HL-60 (cell line): ENCODE results near the gene POLR2H.
"Not testable (repeated sequence)": the region's sequence is repeated elsewhere in the genome, so short reads cannot be mapped to it uniquely, and the experiment has no call there.

Source experiments
- DNase-seq, 2 experiments: peaks; one replicate each; pipeline ENCODE4 v3.0.0-alpha.2; 2010 to 2020; ENCODE audit warnings: low read depth in 1 of 2, low spot score in 1 of 2
- H3K27ac ChIP-seq: fragments of 250-450 bp; sonication (Bioruptor Pico); replicated peaks from 2 replicates; pipeline ENCODE4 v1.5.1; 2020; ENCODE audit warnings: mild to moderate bottlenecking, moderate library complexity
- H3K27me3 ChIP-seq: fragments of 250-450 bp; sonication (Bioruptor Pico); 2 replicates; pipeline ENCODE4 v1.5.1; 2021; ENCODE audit warnings: mild to moderate bottlenecking, moderate library complexity; ENCODE audit not compliant: insufficient read depth, poor library complexity, severe bottlenecking
- H3K4me3 ChIP-seq: replicated peaks from 2 replicates; pipeline ENCODE4 v1.5.1; 2011; ENCODE audit warnings: mild to moderate bottlenecking, control low read depth, low read length; ENCODE audit not compliant: insufficient read depth
- CTCF ChIP-seq: IDR thresholded peaks from one replicate; pipeline ENCODE4 v1.5.1; 2011; ENCODE audit warnings: low read length, control low read depth, inconsistent platforms; ENCODE audit not compliant: insufficient read depth
- GABPA ChIP-seq: IDR thresholded peaks from 2 replicates; pipeline ENCODE4 v1.6.1; 2012; ENCODE audit warnings: low read depth
- POLR2AphosphoS5 ChIP-seq: IDR thresholded peaks from 2 replicates; pipeline ENCODE4 v1.6.1; 2012; ENCODE audit warnings: low read depth
- REST ChIP-seq: IDR thresholded peaks from 2 replicates; pipeline ENCODE4 v1.6.1; 2012; ENCODE audit warnings: low read depth; ENCODE audit not compliant: insufficient replicate concordance
- SPI1 ChIP-seq: IDR thresholded peaks from 2 replicates; pipeline ENCODE4 v1.6.1; 2012; ENCODE audit warnings: low read depth, mild to moderate bottlenecking, borderline replicate concordance

POLR2H gene

GRCh38 chr3:184339001-184339400 is 22.5 kb upstream of the POLR2H start:
- Histone ChIP-seq H3K4me3 (no peak overlapping the region), H3K27me3 (no peaks in the 10 kb centered on the region), H3K27ac (no peak overlapping the region)
- DNase-seq, result no peak
- TF ChIP-seq REST (no peak), CTCF (no peak), GABPA (no peak), SPI1 (no peak), POLR2AphosphoS5 (no peak)

DNA sequence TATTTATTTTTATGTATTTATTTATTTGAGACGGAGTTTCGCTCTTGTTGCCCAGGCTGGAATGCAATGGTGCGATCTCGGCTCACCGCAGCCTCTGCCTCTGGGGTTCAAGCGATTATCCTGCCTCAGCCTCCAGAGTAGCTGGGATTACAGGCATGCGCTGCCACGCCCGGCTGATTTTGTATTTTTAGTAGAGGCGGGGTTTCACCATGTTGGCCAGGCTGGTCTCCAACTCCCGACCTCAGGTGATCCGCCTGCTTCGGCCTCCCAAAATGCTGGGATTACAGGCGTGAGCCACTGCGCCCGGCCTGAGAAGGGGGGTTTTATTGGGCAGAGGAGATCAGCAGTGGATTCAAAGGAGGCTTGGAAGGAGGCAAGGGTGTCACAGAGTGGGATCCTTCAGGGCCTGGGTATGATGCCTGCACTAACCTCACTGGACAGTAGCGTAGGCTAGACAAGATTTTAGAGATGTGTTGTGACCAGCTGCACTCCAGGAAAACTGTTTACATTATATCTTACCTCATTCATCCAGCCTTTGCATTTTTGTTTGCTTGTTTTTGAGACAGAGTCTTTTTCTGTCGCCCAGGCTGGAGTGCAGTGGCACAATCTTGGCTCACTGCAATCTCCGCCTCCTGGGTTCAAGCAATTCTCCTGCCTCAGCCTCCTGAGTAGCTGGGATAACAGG is 21.9 kb upstream of the POLR2H start:
- H3K4me3 ChIP-seq, H3K27me3 ChIP-seq, DNase-seq, H3K27ac ChIP-seq: not testable (repeated sequence)

GRCh38 chr3:184341925-184342324 is 19.6 kb upstream of the POLR2H start:
- Histone ChIP-seq H3K4me3 (no peak overlapping the region), H3K27me3 (no peaks in the 10 kb centered on the region), H3K27ac (no peak overlapping the region)
- DNase-seq, result no peak
- TF ChIP-seq SPI1 (no peak), POLR2AphosphoS5 (no peak), CTCF (no peak), GABPA (no peak), REST (no peak)

DNA sequence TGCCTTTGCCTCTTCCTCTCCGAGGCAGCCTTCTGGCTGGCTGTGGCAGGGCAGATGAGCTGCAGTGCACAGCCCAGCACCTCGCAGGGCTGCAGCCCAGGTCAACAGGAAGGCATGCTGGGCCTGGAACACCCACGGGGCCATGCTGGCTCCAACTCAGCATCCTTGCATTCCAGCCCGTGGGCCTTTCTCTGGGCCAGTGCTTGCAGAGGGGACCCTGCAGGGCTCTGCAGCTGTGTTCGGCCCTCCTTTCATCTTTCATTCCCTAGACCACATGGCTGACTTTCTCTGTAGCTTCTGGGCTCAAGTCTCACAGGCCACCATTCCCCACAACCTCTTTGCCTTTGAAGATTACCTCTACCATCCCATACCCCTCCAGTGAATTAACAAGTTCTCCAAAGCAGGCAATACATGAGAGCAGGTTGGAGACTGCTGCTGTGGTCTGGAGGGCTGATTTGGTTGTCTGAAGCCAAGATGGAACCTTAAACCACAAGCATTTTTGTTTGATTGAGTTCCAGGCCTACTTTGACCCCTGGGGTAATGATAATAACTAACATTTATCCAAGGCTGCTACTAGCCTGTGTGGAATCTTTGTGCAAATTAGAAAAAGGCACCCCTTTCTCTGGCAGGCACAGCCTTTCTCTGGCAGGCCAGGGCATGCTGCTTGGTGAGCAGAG is 18.2 kb upstream of the POLR2H start:
- Histone ChIP-seq H3K27ac (no peak overlapping the region), H3K27me3 (no peaks in the 10 kb centered on the region), H3K4me3 (no peak overlapping the region)
- DNase-seq, result no peak
- TF ChIP-seq REST (no peak), POLR2AphosphoS5 (no peak), CTCF (no peak), SPI1 (no peak), GABPA (no peak)
